Skeletal muscle cell (primary cell): ENCODE results near the gene RND1.

Experiments used
- DNase-seq: peaks from one replicate; pipeline ENCODE4 v3.0.0-alpha.2; 2010; ENCODE audit warnings: low read depth
- H3K4me3 ChIP-seq: 2 replicates; pipeline ENCODE4 v1.5.1; 2011; ENCODE audit warnings: low read depth, mild to moderate bottlenecking, control low read depth, low read length, moderate library complexity

Gene RND1

GRCh38 chr12:48815126-48816110 lies 50.3 kb downstream of the RND1 start:
- peak; percentile 51 for DNase-seq
- H3K4me3 ChIP-seq = peak overlapping the region; percentile 90

- no peak for DNase-seq
- H3K4me3 ChIP-seq = peak overlapping the region; percentile 90
These were observed 51.2 kb downstream of the RND1 start for GRCh38 chr12:48814262-48815125.

GRCh38 chr12:48813465-48814261 lies 52.0 kb downstream of the RND1 start:
- no peak for DNase-seq
- peak overlapping the region; percentile 90 for H3K4me3 ChIP-seq

GRCh38 chr12:48812389-48812788 lies 53.3 kb downstream of the RND1 start:
- H3K4me3 ChIP-seq = no peak overlapping the region
- DNase-seq = no peak

- no peak overlapping the region for H3K4me3 ChIP-seq
- DNase-seq = no peak
These were observed 54.1 kb downstream of the RND1 start for GRCh38 chr12:48811437-48812090.

- peak; percentile 87 for DNase-seq
- no peak overlapping the region for H3K4me3 ChIP-seq
These were observed 54.7 kb downstream of the RND1 start for GRCh38 chr12:48810903-48811431.

GRCh38 chr12:48807981-48808380 lies 57.7 kb downstream of the RND1 start:
- DNase-seq = no peak
- no peak overlapping the region for H3K4me3 ChIP-seq
